ENCODE results near the gene TNIK.

GRCh38 chr3:171038342-171038741 lies 421.9 kb downstream of the TNIK start:
- TF ChIP-seq POLR2A (IDR thresholded peaks at IDR 0.05) (no peak), CTCF (IDR thresholded peaks at IDR 0.05) (no peak), POLR2AphosphoS5 (IDR thresholded peaks at IDR 0.05) (no peak)

Measured in stomach (tissue), 4 donors.